GM21390 (cell line): ENCODE results near the gene SLC2A1.
"Not testable (repeated sequence)": the region's sequence is repeated elsewhere in the genome, so short reads cannot be mapped to it uniquely, and the experiment has no call there.

Experiments used
- ATAC-seq: cut with Tn5 transposase; IDR thresholded peaks from one replicate; pipeline ENCODE4 v1.9.1; 2021; ENCODE audit not compliant: unreplicated experiment

SLC2A1 gene

GRCh38 chr1:42931911-42932422 is 26.7 kb downstream of the SLC2A1 start:
- peak; percentile 70 for ATAC-seq

GRCh38 chr1:42931108-42931539 is 27.5 kb downstream of the SLC2A1 start:
- ATAC-seq: no peak

GRCh38 chr1:42930178-42931107 is 28.2 kb downstream of the SLC2A1 start:
- no peak for ATAC-seq

- no peak for ATAC-seq
Measured at GRCh38 chr1:42929434-42930177, 29.1 kb downstream of the SLC2A1 start.

- no peak for ATAC-seq
Measured at GRCh38 chr1:42928859-42929258, 29.8 kb downstream of the SLC2A1 start.

GRCh38 chr1:42927920-42928505 is 30.7 kb downstream of the SLC2A1 start:
- ATAC-seq: no peak

GRCh38 chr1:42927274-42927841 is 31.3 kb downstream of the SLC2A1 start:
- ATAC-seq: no peak

GRCh38 chr1:42926879-42927242 is 31.8 kb downstream of the SLC2A1 start:
- no peak for ATAC-seq

GRCh38 chr1:42926235-42926878 is 32.3 kb downstream of the SLC2A1 start:
- ATAC-seq: no peak

- ATAC-seq: no peak
Measured at GRCh38 chr1:42924851-42925760, 33.6 kb downstream of the SLC2A1 start.

- peak; percentile 92 for ATAC-seq
Measured at GRCh38 chr1:42924082-42924850, 34.4 kb downstream of the SLC2A1 start.

- no peak for ATAC-seq
Measured at GRCh38 chr1:42923367-42924081, 35.1 kb downstream of the SLC2A1 start.

- ATAC-seq: no peak
Measured at GRCh38 chr1:42922687-42923366, 35.8 kb downstream of the SLC2A1 start.

- no peak for ATAC-seq
Measured at GRCh38 chr1:42921769-42922168, 36.9 kb downstream of the SLC2A1 start.

- ATAC-seq: not testable (repeated sequence)
Measured at GRCh38 chr1:42919651-42920050, 39.0 kb downstream of the SLC2A1 start.

GRCh38 chr1:42917241-42917495 is 41.5 kb downstream of the SLC2A1 start:
- ATAC-seq: no peak

GRCh38 chr1:42915456-42915855 is 43.2 kb downstream of the SLC2A1 start:
- ATAC-seq: no peak

GRCh38 chr1:42914092-42914627 is 44.5 kb downstream of the SLC2A1 start:
- ATAC-seq: no peak
